HCT116 (cell line): Measurements from ENCODE around the gene SAP130. TPM values are rescaled to one million over a fixed set of nuclear protein-coding genes. Genes with fewer than 3 reads are reported as not detected.

Experiments used
- ATAC-seq: fragments of 200-7000 bp; cut with Tn5 transposase; 2 replicates; pipeline ENCODE4 v1.9.1; 2020; ENCODE audit warnings: mild to moderate bottlenecking, moderate library complexity
- BruUV-seq: library from RNA; stranded (reverse); fragments of 400-500 nt; replicated peaks from 2 replicates; lab custom pipeline; 2021; lab: Mats Ljungman, UMichigan
- CTCF ChIA-PET: fragments of 300-600 bp; sonication (Branson Sonifier 250); formaldehyde crosslinking; loops from one replicate; lab custom pipeline; 2021; ENCODE audit warnings: antibody characterized with exemption; lab: Charles Lee
- POLR2A ChIA-PET: fragments of 300-600, 350-600 bp; sonication (Branson Sonifier 250); formaldehyde crosslinking; loops from one replicate; lab custom pipeline; 2021; ENCODE audit warnings: antibody characterized with exemption; lab: Charles Lee
- RAD21 ChIA-PET, 2 experiments: fragments of 300-600 bp; sonication (Branson Sonifier 250); formaldehyde crosslinking; loops; one replicate each; lab custom pipeline; 2023; ENCODE audit warnings: low total read pairs in 2 of 2; ENCODE audit not compliant: uncharacterized antibody in 2 of 2, unreplicated experiment in 2 of 2, low non-redundant PET in 1 of 2; lab: Charles Lee
- DNase-seq: peaks from one replicate; pipeline ENCODE4 v3.0.0-alpha.2; 2010; ENCODE audit warnings: low read depth, low spot score
- H2AFZ ChIP-seq: fragments of 200-600 bp; shearing (Covaris generic), sonication (generic); 2 replicates; pipeline ENCODE4 v1.6.1; 2017; ENCODE audit warnings: low read depth, mixed run types, mixed read lengths, antibody characterized with exemption, low read length; ENCODE audit not compliant: poor library complexity, severe bottlenecking
- H3K27ac ChIP-seq: 2 replicates; pipeline ENCODE4 v1.5.1; 2012; ENCODE audit warnings: low read depth, low read length
- H3K27me3 ChIP-seq: fragments of 200-600 bp; sonication (generic); 2 replicates; pipeline ENCODE4 v1.6.1; 2016; ENCODE audit warnings: mixed run types, low read length, mixed read lengths; ENCODE audit not compliant: insufficient read depth
- H3K36me3 ChIP-seq, 2 experiments: fragments of 200-500 bp in 1 of 2; fragments of 200-600 bp in 1 of 2; sonication (Bioruptor generic) in 1 of 2; sonication (generic) in 1 of 2; 2 replicates each; pipeline versions ENCODE4 v1.5.1 to v1.6.1; 2014 to 2016; ENCODE audit warnings: low read length in 2 of 2, inconsistent platforms in 1 of 2, mixed read lengths in 1 of 2, mixed run types in 1 of 2; ENCODE audit not compliant: insufficient read depth in 2 of 2, control insufficient read depth in 1 of 2
- H3K4me1 ChIP-seq, 2 experiments: fragments of 200-600 bp in 1 of 2; sonication (generic) in 1 of 2; 2 replicates each; pipeline versions ENCODE4 v1.5.1 to v1.6.1; 2012 to 2017; ENCODE audit warnings: low read length in 2 of 2, inconsistent platforms in 1 of 2, mild to moderate bottlenecking in 1 of 2, mixed read lengths in 1 of 2, mixed run types in 1 of 2, moderate library complexity in 1 of 2; ENCODE audit not compliant: insufficient read depth in 2 of 2, control insufficient read depth in 1 of 2
- H3K4me2 ChIP-seq: fragments of 200-600 bp; sonication (generic); 2 replicates; pipeline ENCODE4 v1.6.1; 2017; ENCODE audit warnings: mixed run types, low read length, mixed read lengths
- H3K4me3 ChIP-seq, 2 experiments: fragments of 200-600 bp in 1 of 2; sonication (generic) in 1 of 2; replicated peaks in 1 of 2; 2 replicates each; pipeline ENCODE4 v1.5.1; 2011 to 2016; ENCODE audit warnings: low read length in 2 of 2, control low read depth in 1 of 2, low read depth in 1 of 2, mild to moderate bottlenecking in 1 of 2, mixed read lengths in 1 of 2, mixed run types in 1 of 2
- H3K79me2 ChIP-seq: fragments of 200-600 bp; sonication (generic); 2 replicates; pipeline ENCODE4 v1.6.1; 2017; ENCODE audit warnings: mild to moderate bottlenecking, mixed run types, low read length, moderate library complexity, mixed read lengths; ENCODE audit not compliant: insufficient read depth
- H3K9ac ChIP-seq: fragments of 200-600 bp; sonication (generic); 2 replicates; pipeline ENCODE4 v1.6.1; 2016; ENCODE audit warnings: low read length, mixed read lengths
- H3K9me2 ChIP-seq: fragments of 200-600 bp; sonication (generic), shearing (Covaris generic); 2 replicates; pipeline ENCODE4 v1.6.1; 2017; ENCODE audit warnings: mixed run types, mild to moderate bottlenecking, moderate library complexity; ENCODE audit not compliant: insufficient read depth
- H3K9me3 ChIP-seq, 2 experiments: fragments of 200-500 bp in 1 of 2; fragments of 200-600 bp in 1 of 2; sonication (Bioruptor generic) in 1 of 2; sonication (generic) in 1 of 2; 2 replicates each; pipeline ENCODE4 v1.6.1; 2014 to 2017; ENCODE audit warnings: low read length in 2 of 2, mixed read lengths in 2 of 2, inconsistent platforms in 1 of 2, low read depth in 1 of 2, mild to moderate bottlenecking in 1 of 2, mixed run types in 1 of 2, moderate library complexity in 1 of 2; ENCODE audit not compliant: control insufficient read depth in 1 of 2, insufficient read depth in 1 of 2
- H4K20me1 ChIP-seq: fragments of 200-600 bp; sonication (generic), shearing (Covaris generic); 2 replicates; pipeline ENCODE4 v1.6.1; 2017; ENCODE audit warnings: mixed run types, mild to moderate bottlenecking, moderate library complexity; ENCODE audit not compliant: insufficient read depth
- EZH2phosphoT487 ChIP-seq: fragments of 200-600 bp; IDR thresholded peaks from 2 replicates; pipeline ENCODE4 v1.6.1; 2018; ENCODE audit warnings: antibody characterized with exemption, borderline replicate concordance
- FOSL1 ChIP-seq: IDR thresholded peaks from 2 replicates; pipeline ENCODE4 v1.6.1; 2012; ENCODE audit warnings: low read depth
- JUND ChIP-seq: IDR thresholded peaks from 2 replicates; pipeline ENCODE4 v1.6.1; 2012
- POLR2A ChIP-seq: IDR thresholded peaks from 2 replicates; pipeline ENCODE4 v1.7.0; 2011; ENCODE audit warnings: borderline replicate concordance; ENCODE audit not compliant: insufficient read depth, insufficient read length; ENCODE audit errors: extremely low read depth
- POLR2AphosphoS5 ChIP-seq: IDR thresholded peaks from 2 replicates; pipeline ENCODE4 v1.6.1; 2011; ENCODE audit warnings: mild to moderate bottlenecking, low read depth, low read length, moderate library complexity
- RAD21 ChIP-seq: IDR thresholded peaks from 2 replicates; pipeline ENCODE4 v1.6.1; 2012; ENCODE audit warnings: low read depth, mild to moderate bottlenecking
- SRF ChIP-seq: IDR thresholded peaks from 2 replicates; pipeline ENCODE4 v1.6.1; 2012; ENCODE audit warnings: low read depth
- YY1 ChIP-seq: IDR thresholded peaks from 2 replicates; pipeline ENCODE4 v1.6.1; 2011; ENCODE audit warnings: low read length, low read depth, moderate library complexity, mild to moderate bottlenecking; ENCODE audit not compliant: insufficient replicate concordance; ENCODE audit errors: extremely low read depth
- ZNF274 ChIP-seq: fragments of 200-500 bp; sonication (Bioruptor generic); IDR thresholded peaks from 2 replicates; pipeline ENCODE4 v1.6.1; 2014; ENCODE audit warnings: mild to moderate bottlenecking, low read depth, low read length, inconsistent platforms
- intact Hi-C: fragments of 100-400 bp; cut with micrococcal nuclease; formaldehyde crosslinking; loops from 2 replicates; pipeline ENCODE4 v1.10.0; 2022
- total RNA-seq: library from RNA; stranded (reverse); gene quantifications from one replicate; pipeline ENCODE4 v1.2.1, GENCODE V29; 2021; ENCODE audit not compliant: unreplicated experiment
- TF ChIP-seq, protein P1 (sequence below): IDR thresholded peaks from 2 replicates; pipeline ENCODE4 v1.6.1; 2012
- TF ChIP-seq, protein P2 (sequence below): IDR thresholded peaks from 2 replicates; pipeline ENCODE4 v1.6.1; 2012; ENCODE audit warnings: low read depth
- TF ChIP-seq, protein P3 (sequence below): IDR thresholded peaks from 2 replicates; pipeline ENCODE4 v1.6.1; 2012
- TF ChIP-seq, protein P4 (sequence below): IDR thresholded peaks from 2 replicates; pipeline ENCODE4 v1.6.1; 2011; ENCODE audit warnings: mild to moderate bottlenecking, low read length, moderate library complexity; ENCODE audit not compliant: insufficient replicate concordance; ENCODE audit errors: extremely low read depth
- TF ChIP-seq, protein P5 (sequence below), 3 experiments: fragments of 200-600 bp in 1 of 3; sonication (generic) in 1 of 3; IDR thresholded peaks in 2 of 3; conservative IDR thresholded peaks in 1 of 3; 2 replicates each; pipeline ENCODE4 v1.5.1; 2012 to 2017; ENCODE audit warnings: low read depth in 2 of 3, low read length in 2 of 3, antibody characterized with exemption in 1 of 3, borderline replicate concordance in 1 of 3, control low read depth in 1 of 3, mild to moderate bottlenecking in 1 of 3, mixed read lengths in 1 of 3, mixed run types in 1 of 3, moderate library complexity in 1 of 3; ENCODE audit not compliant: insufficient read depth in 1 of 3

SAP130 gene
- total RNA-seq, 1 experiment from 2014 or later, result 29.5 TPM

- Histone ChIP-seq H4K20me1 (no peaks in the 10 kb centered on the region), H2AFZ (no peak overlapping the region), H3K27ac (no peak overlapping the region), H3K4me2 (no peak overlapping the region), H3K4me1 (no peaks in the 10 kb centered on the region), H3K27me3 (no peaks in the 10 kb centered on the region), H3K36me3 (peaks cover 9 to 34% of the 10 kb centered on the region in 2 experiments; a peak in 3 of 4 replicates), H3K4me3 (no peak overlapping the region), H3K9ac (no peak overlapping the region), H3K79me2 (no peaks in the 10 kb centered on the region), H3K9me2 (no peaks in the 10 kb centered on the region), H3K9me3 (no peaks in the 10 kb centered on the region)
- ChIA-PET POLR2A (no interaction called here), CTCF (no interaction called here), RAD21 (no interaction called here)
- no TSS peak for BruUV-seq
- intact Hi-C loops, result no loop called here
- ATAC-seq, result no peak
- TF ChIP-seq, protein P1, sequence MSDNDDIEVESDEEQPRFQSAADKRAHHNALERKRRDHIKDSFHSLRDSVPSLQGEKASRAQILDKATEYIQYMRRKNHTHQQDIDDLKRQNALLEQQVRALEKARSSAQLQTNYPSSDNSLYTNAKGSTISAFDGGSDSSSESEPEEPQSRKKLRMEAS, result no peak
- TF ChIP-seq POLR2AphosphoS5 (no peak), YY1 (no peak), ZNF274 (no peak), RAD21 (no peak), JUND (no peak), EZH2phosphoT487 (no peak), SRF (no peak), FOSL1 (no peak), POLR2A (no peak)
- TF ChIP-seq, protein P2, sequence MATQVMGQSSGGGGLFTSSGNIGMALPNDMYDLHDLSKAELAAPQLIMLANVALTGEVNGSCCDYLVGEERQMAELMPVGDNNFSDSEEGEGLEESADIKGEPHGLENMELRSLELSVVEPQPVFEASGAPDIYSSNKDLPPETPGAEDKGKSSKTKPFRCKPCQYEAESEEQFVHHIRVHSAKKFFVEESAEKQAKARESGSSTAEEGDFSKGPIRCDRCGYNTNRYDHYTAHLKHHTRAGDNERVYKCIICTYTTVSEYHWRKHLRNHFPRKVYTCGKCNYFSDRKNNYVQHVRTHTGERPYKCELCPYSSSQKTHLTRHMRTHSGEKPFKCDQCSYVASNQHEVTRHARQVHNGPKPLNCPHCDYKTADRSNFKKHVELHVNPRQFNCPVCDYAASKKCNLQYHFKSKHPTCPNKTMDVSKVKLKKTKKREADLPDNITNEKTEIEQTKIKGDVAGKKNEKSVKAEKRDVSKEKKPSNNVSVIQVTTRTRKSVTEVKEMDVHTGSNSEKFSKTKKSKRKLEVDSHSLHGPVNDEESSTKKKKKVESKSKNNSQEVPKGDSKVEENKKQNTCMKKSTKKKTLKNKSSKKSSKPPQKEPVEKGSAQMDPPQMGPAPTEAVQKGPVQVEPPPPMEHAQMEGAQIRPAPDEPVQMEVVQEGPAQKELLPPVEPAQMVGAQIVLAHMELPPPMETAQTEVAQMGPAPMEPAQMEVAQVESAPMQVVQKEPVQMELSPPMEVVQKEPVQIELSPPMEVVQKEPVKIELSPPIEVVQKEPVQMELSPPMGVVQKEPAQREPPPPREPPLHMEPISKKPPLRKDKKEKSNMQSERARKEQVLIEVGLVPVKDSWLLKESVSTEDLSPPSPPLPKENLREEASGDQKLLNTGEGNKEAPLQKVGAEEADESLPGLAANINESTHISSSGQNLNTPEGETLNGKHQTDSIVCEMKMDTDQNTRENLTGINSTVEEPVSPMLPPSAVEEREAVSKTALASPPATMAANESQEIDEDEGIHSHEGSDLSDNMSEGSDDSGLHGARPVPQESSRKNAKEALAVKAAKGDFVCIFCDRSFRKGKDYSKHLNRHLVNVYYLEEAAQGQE, result no peak
- TF ChIP-seq, protein P3, sequence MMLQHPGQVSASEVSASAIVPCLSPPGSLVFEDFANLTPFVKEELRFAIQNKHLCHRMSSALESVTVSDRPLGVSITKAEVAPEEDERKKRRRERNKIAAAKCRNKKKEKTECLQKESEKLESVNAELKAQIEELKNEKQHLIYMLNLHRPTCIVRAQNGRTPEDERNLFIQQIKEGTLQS, result no peak
- TF ChIP-seq, protein P4, sequence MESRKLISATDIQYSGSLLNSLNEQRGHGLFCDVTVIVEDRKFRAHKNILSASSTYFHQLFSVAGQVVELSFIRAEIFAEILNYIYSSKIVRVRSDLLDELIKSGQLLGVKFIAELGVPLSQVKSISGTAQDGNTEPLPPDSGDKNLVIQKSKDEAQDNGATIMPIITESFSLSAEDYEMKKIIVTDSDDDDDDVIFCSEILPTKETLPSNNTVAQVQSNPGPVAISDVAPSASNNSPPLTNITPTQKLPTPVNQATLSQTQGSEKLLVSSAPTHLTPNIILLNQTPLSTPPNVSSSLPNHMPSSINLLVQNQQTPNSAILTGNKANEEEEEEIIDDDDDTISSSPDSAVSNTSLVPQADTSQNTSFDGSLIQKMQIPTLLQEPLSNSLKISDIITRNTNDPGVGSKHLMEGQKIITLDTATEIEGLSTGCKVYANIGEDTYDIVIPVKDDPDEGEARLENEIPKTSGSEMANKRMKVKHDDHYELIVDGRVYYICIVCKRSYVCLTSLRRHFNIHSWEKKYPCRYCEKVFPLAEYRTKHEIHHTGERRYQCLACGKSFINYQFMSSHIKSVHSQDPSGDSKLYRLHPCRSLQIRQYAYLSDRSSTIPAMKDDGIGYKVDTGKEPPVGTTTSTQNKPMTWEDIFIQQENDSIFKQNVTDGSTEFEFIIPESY, result no peak
- TF ChIP-seq, protein P5, sequence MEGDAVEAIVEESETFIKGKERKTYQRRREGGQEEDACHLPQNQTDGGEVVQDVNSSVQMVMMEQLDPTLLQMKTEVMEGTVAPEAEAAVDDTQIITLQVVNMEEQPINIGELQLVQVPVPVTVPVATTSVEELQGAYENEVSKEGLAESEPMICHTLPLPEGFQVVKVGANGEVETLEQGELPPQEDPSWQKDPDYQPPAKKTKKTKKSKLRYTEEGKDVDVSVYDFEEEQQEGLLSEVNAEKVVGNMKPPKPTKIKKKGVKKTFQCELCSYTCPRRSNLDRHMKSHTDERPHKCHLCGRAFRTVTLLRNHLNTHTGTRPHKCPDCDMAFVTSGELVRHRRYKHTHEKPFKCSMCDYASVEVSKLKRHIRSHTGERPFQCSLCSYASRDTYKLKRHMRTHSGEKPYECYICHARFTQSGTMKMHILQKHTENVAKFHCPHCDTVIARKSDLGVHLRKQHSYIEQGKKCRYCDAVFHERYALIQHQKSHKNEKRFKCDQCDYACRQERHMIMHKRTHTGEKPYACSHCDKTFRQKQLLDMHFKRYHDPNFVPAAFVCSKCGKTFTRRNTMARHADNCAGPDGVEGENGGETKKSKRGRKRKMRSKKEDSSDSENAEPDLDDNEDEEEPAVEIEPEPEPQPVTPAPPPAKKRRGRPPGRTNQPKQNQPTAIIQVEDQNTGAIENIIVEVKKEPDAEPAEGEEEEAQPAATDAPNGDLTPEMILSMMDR (IDR thresholded peaks at IDR 0.05 in 2 of 3, conservative IDR thresholded peaks at IDR 0.05 in 1 of 3; ENCODE audit: borderline replicate concordance in 1 of 3, insufficient read depth in 1 of 3, low read depth in 2 of 3, low read length in 2 of 3), result no peak
- no peak for DNase-seq
These were observed 87.2 kb downstream of the SAP130 start for GRCh38 chr2:127940641-127941040.
